Measurements from ENCODE around the gene PARS2. TPM values are rescaled to one million over a fixed set of nuclear protein-coding genes. Genes with fewer than 3 reads are reported as not detected.
A peak's percentile ranks its signal among the peaks of the same experiment; 100 is the strongest.

Gene PARS2
- total and polyA plus RNA-seq, 12 donors, result 1.2 to 16.1 (median 7.5) TPM

DNA sequence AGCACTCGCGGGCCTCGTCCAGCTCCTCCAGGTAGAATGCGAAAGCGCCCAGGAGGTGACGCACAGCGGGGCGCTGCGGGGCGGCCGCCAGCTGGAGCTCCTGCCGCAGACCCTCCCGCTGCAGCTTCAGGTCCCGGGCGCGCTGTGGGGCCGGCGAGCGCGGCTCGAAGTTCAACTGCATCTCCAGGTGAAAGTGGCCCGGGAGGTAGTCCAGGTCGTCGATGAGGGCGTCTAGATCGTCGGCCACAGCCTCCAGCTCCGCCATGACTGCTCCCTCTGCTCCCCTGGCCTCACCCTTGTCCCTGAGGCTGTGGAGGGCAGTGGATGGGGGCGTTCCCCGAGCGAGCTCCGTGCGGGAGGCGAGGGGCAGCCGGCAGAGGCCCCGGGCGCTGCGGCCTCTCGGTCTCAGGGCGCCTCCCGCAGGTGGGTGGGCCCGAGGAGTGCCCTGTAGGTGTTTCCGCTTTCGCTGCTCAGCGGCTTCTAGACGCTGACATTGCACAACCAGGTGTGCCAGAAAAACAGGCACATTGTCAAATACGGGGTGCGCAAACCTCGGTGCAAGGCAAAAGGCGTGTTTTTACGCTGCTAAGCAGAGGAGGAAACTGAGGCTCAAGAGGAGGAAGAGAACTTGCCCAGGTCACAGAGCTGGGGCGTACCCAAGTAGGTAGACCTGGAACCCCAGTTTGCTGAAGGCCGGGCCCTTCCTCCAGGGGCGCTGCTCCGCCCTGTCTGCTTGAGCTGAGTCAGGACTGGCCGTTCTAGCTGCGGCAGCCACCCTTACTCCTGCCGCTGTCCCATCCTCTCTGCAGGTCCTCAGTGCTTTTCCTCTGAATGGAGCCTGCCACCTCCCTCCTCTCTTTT is 36.8 kb upstream of the PARS2 start, which contains the start of gene TTC22:
TSS of gene TTC22 (minus strand) at position 425 of the 861 bp plus-strand sequence. CDS start at position 265, 160 bp downstream.
- Histone ChIP-seq H3K4me1 (replicated peaks in 1 of 2) (peaks cover 10 to 25% of the 10 kb centered on the region in 2 donors), H3K27me3 (no peaks in the 10 kb centered on the region), H3K9me3 (replicated peaks in 1 of 3) (no peaks in the 10 kb centered on the region), H3K36me3 (replicated peaks in 1 of 2) (no peaks in the 10 kb centered on the region), H3K27ac (peak within 1 kb of the TSS in 1 of 5 donors; percentile 61), H3K4me3 (peak within 1 kb of the TSS in 2 of 4 donors; percentile 7 to 48)
- intact Hi-C loops (cut with DNase I), result loop anchor here in 1 of 2 donors (10.0 kb wide), 1 partner anchor 306 kb away; no protein-coding TSS in a partner anchor
- DNase-seq, result peak in 6 of 7 donors; percentile 36 to 84 (median 48)
- TF ChIP-seq CTCF (IDR thresholded peaks at IDR 0.05) (peak in 5 of 6 experiments; percentile 7 to 45 (median 38)), POLR2A (IDR thresholded peaks at IDR 0.05) (no peak)
- 8 to 38% (median 13%) methylated on average over 19 to 58 of the region's 58 CpGs for WGBS, 4 donors

- WGBS, 4 donors, result 52 to 74% (median 67%) methylated on average over 7 to 39 of the region's 39 CpGs
Observed at GRCh38 chr1:54800041-54800898, 35.9 kb upstream of the PARS2 start.

GRCh38 chr1:54798769-54799641 is 34.7 kb upstream of the PARS2 start:
- H3K4me3 ChIP-seq, result no peak overlapping the region
- intact Hi-C loops (cut with DNase I), result no loop called here
- DNase-seq, result peak in 3 of 7 donors; percentile 33 to 45 (median 43)

More at GRCh38 chr1:54800041-54800898, 35.9 kb upstream of the PARS2 start:
- TF ChIP-seq CTCF (IDR thresholded peaks at IDR 0.05) (no peak), POLR2A (IDR thresholded peaks at IDR 0.05) (no peak)
- DNase-seq, result no peak
- Histone ChIP-seq H3K27me3 (no peaks in the 10 kb centered on the region), H3K4me3 (peak overlapping the region in 1 of 4 donors; percentile 48), H3K4me1 (replicated peaks in 1 of 2) (peaks cover 10 to 25% of the 10 kb centered on the region in 2 donors), H3K9me3 (replicated peaks in 1 of 3) (no peaks in the 10 kb centered on the region), H3K36me3 (replicated peaks in 1 of 2) (no peaks in the 10 kb centered on the region), H3K27ac (peak overlapping the region in 1 of 5 donors; percentile 61)
- intact Hi-C loops (cut with DNase I), result loop anchor here in 1 of 2 donors (10.0 kb wide), 1 partner anchor 305 kb away; no protein-coding TSS in a partner anchor

More at GRCh38 chr1:54798769-54799641, 34.7 kb upstream of the PARS2 start:
- TF ChIP-seq POLR2A (IDR thresholded peaks at IDR 0.05), result no peak
- no peak for TF ChIP-seq CTCF (IDR thresholded peaks at IDR 0.05)
- H3K4me1 ChIP-seq (replicated peaks in 1 of 2), result peaks cover 0 to 14% of the 10 kb centered on the region in 2 donors
- peak overlapping the region in 1 of 5 donors; percentile 61 for H3K27ac ChIP-seq
- no peaks in the 10 kb centered on the region for H3K27me3 ChIP-seq
- H3K9me3 ChIP-seq (replicated peaks in 1 of 3), result no peaks in the 10 kb centered on the region
- WGBS, 4 donors, result 57 to 72% (median 62%) methylated on average over 4 to 6 of the region's 6 CpGs
- no peaks in the 10 kb centered on the region for H3K36me3 ChIP-seq (replicated peaks in 1 of 2)
